DOHH2 (cell line): Measurements from ENCODE around the gene SUN2.

ENCODE experiments used
- H3F3A ChIP-seq: fragments of 200-600 bp; sonication (generic), shearing (Covaris generic); 2 replicates; pipeline ENCODE4 v1.6.0; 2016; ENCODE audit warnings: antibody characterized with exemption, mild to moderate bottlenecking; ENCODE audit not compliant: control insufficient read depth, insufficient read depth
- H3K27ac ChIP-seq: fragments of 200-600 bp; sonication (generic); 2 replicates; pipeline ENCODE4 v1.5.1; 2014; ENCODE audit warnings: low read depth, mild to moderate bottlenecking, low read length, moderate library complexity
- H3K27me3 ChIP-seq: fragments of 200-600 bp; sonication (generic); 2 replicates; pipeline ENCODE4 v1.6.1; 2014; ENCODE audit warnings: mild to moderate bottlenecking, low read length, mixed read lengths; ENCODE audit not compliant: control insufficient read depth
- H3K36me3 ChIP-seq: fragments of 200-600 bp; sonication (generic); 2 replicates; pipeline ENCODE4 v1.6.1; 2014; ENCODE audit warnings: mild to moderate bottlenecking, low read length, moderate library complexity, mixed read lengths; ENCODE audit not compliant: control insufficient read depth
- H3K4me1 ChIP-seq: fragments of 200-600 bp; sonication (generic); 2 replicates; pipeline ENCODE4 v1.6.1; 2014; ENCODE audit warnings: mild to moderate bottlenecking, low read length, mixed read lengths; ENCODE audit not compliant: control insufficient read depth
- H3K4me2 ChIP-seq: fragments of 200-600 bp; sonication (generic); 2 replicates; pipeline ENCODE4 v1.6.0; 2014; ENCODE audit warnings: mild to moderate bottlenecking, low read length, moderate library complexity
- H3K4me3 ChIP-seq: fragments of 200-600 bp; sonication (generic); 2 replicates; pipeline ENCODE4 v1.5.1; 2014; ENCODE audit warnings: mild to moderate bottlenecking, low read length, mixed read lengths
- H3K79me2 ChIP-seq: fragments of 200-600 bp; sonication (generic); 2 replicates; pipeline ENCODE4 v1.6.1; 2014; ENCODE audit warnings: mild to moderate bottlenecking, low read length, mixed read lengths; ENCODE audit not compliant: control insufficient read depth
- H3K9me2 ChIP-seq: fragments of 200-600 bp; sonication (generic); replicated peaks from 2 replicates; pipeline ENCODE4 v1.6.1; 2014; ENCODE audit warnings: mild to moderate bottlenecking, low read length, mixed read lengths; ENCODE audit not compliant: control insufficient read depth
- H3K9me3 ChIP-seq: fragments of 200-600 bp; sonication (generic); 2 replicates; pipeline ENCODE4 v1.6.1; 2014; ENCODE audit warnings: antibody characterized with exemption, low read length, mixed read lengths; ENCODE audit not compliant: control insufficient read depth, insufficient read depth
- H4K20me1 ChIP-seq: fragments of 200-600 bp; sonication (generic); 2 replicates; pipeline ENCODE4 v1.6.0; 2014; ENCODE audit warnings: low read depth, mild to moderate bottlenecking, antibody characterized with exemption, low read length, moderate library complexity; ENCODE audit not compliant: control insufficient read depth, insufficient read depth
- CTCF ChIP-seq: fragments of 200-600 bp; sonication (generic); IDR thresholded peaks from one replicate; pipeline ENCODE4 v1.5.1; 2014; ENCODE audit warnings: antibody characterized with exemption, mild to moderate bottlenecking, low read depth, low read length; ENCODE audit not compliant: poor library complexity, severe bottlenecking
- EZH2phosphoT487 ChIP-seq: fragments of 200-600 bp; sonication (generic); IDR thresholded peaks from 2 replicates; pipeline ENCODE4 v1.6.1; 2017; ENCODE audit warnings: borderline replicate concordance, mild to moderate bottlenecking, antibody characterized with exemption, low read length, moderate library complexity, mixed read lengths

SUN2 gene

GRCh38 chr22:38772623-38772873 is 16.8 kb upstream of the SUN2 start:
- Histone ChIP-seq H3K79me2 (no peaks in the 10 kb centered on the region), H3K4me3 (no peak overlapping the region), H3K9me3 (no peaks in the 10 kb centered on the region), H3K4me1 (no peaks in the 10 kb centered on the region), H3K4me2 (no peak overlapping the region), H3K27me3 (no peaks in the 10 kb centered on the region), H3K9me2 (no peaks in the 10 kb centered on the region), H3K27ac (no peak overlapping the region), H3F3A (no peaks in the 10 kb centered on the region), H3K36me3 (no peaks in the 10 kb centered on the region), H4K20me1 (no peaks in the 10 kb centered on the region)
- no peak for TF ChIP-seq CTCF
- no peak for TF ChIP-seq EZH2phosphoT487

- Histone ChIP-seq H3K27me3 (no peaks in the 10 kb centered on the region), H3K79me2 (no peaks in the 10 kb centered on the region), H3K4me1 (no peaks in the 10 kb centered on the region), H3K36me3 (no peaks in the 10 kb centered on the region), H3K9me2 (no peaks in the 10 kb centered on the region), H3K4me3 (no peak overlapping the region), H4K20me1 (no peaks in the 10 kb centered on the region), H3K4me2 (no peak overlapping the region), H3K27ac (no peak overlapping the region), H3F3A (no peaks in the 10 kb centered on the region), H3K9me3 (no peaks in the 10 kb centered on the region)
- TF ChIP-seq CTCF, result no peak
- no peak for TF ChIP-seq EZH2phosphoT487
These were observed 14.6 kb upstream of the SUN2 start for GRCh38 chr22:38770257-38770949.

GRCh38 chr22:38768036-38768435 is 12.2 kb upstream of the SUN2 start:
- Histone ChIP-seq H3K27ac (no peak overlapping the region), H3K9me3 (no peaks in the 10 kb centered on the region), H3K4me3 (no peak overlapping the region), H3K4me1 (no peaks in the 10 kb centered on the region), H3K79me2 (no peaks in the 10 kb centered on the region), H3K9me2 (no peaks in the 10 kb centered on the region), H3F3A (no peaks in the 10 kb centered on the region), H3K4me2 (no peak overlapping the region), H4K20me1 (no peaks in the 10 kb centered on the region), H3K36me3 (no peaks in the 10 kb centered on the region), H3K27me3 (no peaks in the 10 kb centered on the region)
- TF ChIP-seq EZH2phosphoT487, result no peak

GRCh38 chr22:38767313-38767712 is 11.5 kb upstream of the SUN2 start:
- no peaks in the 10 kb centered on the region for H3K9me3 ChIP-seq
- no peaks in the 10 kb centered on the region for H3K27me3 ChIP-seq
- H3K9me2 ChIP-seq, result no peaks in the 10 kb centered on the region
- TF ChIP-seq CTCF, result no peak
- no peak for TF ChIP-seq EZH2phosphoT487
- H3K4me3 ChIP-seq, result no peak overlapping the region
- no peaks in the 10 kb centered on the region for H4K20me1 ChIP-seq
- no peaks in the 10 kb centered on the region for H3F3A ChIP-seq
- no peaks in the 10 kb centered on the region for H3K4me1 ChIP-seq
- H3K4me2 ChIP-seq, result no peak overlapping the region
- no peaks in the 10 kb centered on the region for H3K79me2 ChIP-seq
- H3K27ac ChIP-seq, result no peak overlapping the region
- H3K36me3 ChIP-seq, result no peaks in the 10 kb centered on the region
